Measurements from ENCODE around the gene BACE1-AS.

The BACE1-AS gene

DNA sequence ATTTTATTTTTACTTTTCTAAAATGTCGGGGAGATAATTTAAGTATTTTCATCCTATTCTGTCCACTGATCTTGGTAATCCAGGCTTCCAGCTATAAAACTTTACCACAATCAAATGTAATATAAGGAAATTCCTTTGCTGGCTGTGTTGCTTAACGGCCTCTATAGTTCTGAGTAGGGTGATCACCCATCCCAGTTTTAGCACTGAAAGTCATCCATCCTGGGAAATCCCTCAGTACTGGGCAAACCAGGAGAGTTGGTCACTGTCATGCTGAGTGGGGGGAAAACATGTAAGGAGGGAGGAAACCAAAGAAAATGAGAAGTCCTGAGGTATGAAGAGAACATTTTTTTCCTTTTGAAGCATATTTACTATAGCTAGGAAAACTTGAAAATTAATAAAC, 12.8 kb upstream of the BACE1-AS start:
- H3K4me2 ChIP-seq (ENCODE audit: low read depth, low read length, poor library complexity, severe bottlenecking) = no peak overlapping the region
- H3K9me2 ChIP-seq (replicated peaks; ENCODE audit: low read depth, low read length) = no peaks in the 10 kb centered on the region
- H3K9me3 ChIP-seq (ENCODE audit: insufficient read depth, low read depth, low read length) = no peaks in the 10 kb centered on the region
- peaks cover 11% of the 10 kb centered on the region; the same call in 1 of the 2 replicates for H3K36me3 ChIP-seq (ENCODE audit: insufficient read depth, low read length)
- TF ChIP-seq, protein P1, sequence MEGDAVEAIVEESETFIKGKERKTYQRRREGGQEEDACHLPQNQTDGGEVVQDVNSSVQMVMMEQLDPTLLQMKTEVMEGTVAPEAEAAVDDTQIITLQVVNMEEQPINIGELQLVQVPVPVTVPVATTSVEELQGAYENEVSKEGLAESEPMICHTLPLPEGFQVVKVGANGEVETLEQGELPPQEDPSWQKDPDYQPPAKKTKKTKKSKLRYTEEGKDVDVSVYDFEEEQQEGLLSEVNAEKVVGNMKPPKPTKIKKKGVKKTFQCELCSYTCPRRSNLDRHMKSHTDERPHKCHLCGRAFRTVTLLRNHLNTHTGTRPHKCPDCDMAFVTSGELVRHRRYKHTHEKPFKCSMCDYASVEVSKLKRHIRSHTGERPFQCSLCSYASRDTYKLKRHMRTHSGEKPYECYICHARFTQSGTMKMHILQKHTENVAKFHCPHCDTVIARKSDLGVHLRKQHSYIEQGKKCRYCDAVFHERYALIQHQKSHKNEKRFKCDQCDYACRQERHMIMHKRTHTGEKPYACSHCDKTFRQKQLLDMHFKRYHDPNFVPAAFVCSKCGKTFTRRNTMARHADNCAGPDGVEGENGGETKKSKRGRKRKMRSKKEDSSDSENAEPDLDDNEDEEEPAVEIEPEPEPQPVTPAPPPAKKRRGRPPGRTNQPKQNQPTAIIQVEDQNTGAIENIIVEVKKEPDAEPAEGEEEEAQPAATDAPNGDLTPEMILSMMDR (conservative IDR thresholded peaks at IDR 0.05; ENCODE audit: low read length) = no peak
- TF ChIP-seq EZH2phosphoT487 (IDR thresholded peaks at IDR 0.05; ENCODE audit: borderline replicate concordance) = no peak
- no peaks in the 10 kb centered on the region for H4K20me1 ChIP-seq (ENCODE audit: insufficient read depth, low read length, poor library complexity, severe bottlenecking)
- H3K4me3 ChIP-seq (ENCODE audit: low read length, poor library complexity, severe bottlenecking) = no peak overlapping the region
- H3K4me1 ChIP-seq (ENCODE audit: insufficient read depth, low read length, poor library complexity, severe bottlenecking) = peaks cover 18% of the 10 kb centered on the region
- H3K27me3 ChIP-seq (ENCODE audit: insufficient read depth, low read length, poor library complexity, severe bottlenecking) = no peaks in the 10 kb centered on the region
- H2AFZ ChIP-seq (ENCODE audit: low read length) = no peak overlapping the region
- no peaks in the 10 kb centered on the region for H3K79me2 ChIP-seq (ENCODE audit: insufficient read depth, low read length)
- H3F3A ChIP-seq (ENCODE audit: low read depth) = no peaks in the 10 kb centered on the region
- H3K9ac ChIP-seq (ENCODE audit: low read depth, low read length, poor library complexity, severe bottlenecking) = no peak overlapping the region

DNA sequence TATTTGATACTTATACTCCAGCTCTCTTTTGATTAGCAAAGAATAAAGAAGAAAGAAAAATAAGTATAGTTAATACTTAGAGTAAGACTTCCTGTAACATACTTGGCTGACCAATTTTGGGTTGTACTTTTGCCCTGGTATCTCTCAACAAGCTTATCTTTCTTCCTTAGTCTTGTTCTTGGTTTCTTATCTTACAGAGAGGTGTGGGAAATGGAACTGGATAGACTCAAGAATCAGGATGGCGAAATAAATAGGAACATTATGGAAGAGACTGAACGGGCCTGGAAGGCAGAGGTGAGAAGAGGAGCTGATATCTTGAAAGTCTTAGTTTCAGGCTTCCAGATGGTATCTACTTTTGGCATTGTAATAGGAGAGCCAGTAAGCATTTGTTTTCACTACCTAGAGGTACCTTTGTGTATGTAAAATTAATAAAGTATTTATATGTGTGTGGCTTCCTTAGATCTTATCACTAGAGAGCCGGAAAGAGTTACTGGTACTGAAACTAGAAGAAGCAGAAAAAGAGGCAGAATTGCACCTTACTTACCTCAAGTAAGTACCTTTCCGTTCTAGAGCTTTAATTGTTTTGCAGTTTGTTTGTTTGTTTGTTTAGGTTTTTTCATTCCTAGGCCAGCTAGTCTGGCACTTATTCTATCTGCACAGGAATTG, 11.3 kb upstream of the BACE1-AS start:
- no peaks in the 10 kb centered on the region for H3F3A ChIP-seq (ENCODE audit: low read depth)
- no peak overlapping the region for H3K9ac ChIP-seq (ENCODE audit: low read depth, low read length, poor library complexity, severe bottlenecking)
- TF ChIP-seq, protein P1 (conservative IDR thresholded peaks at IDR 0.05; ENCODE audit: low read length) = no peak
- no peak for TF ChIP-seq EZH2phosphoT487 (IDR thresholded peaks at IDR 0.05; ENCODE audit: borderline replicate concordance)
- H3K9me2 ChIP-seq (replicated peaks; ENCODE audit: low read depth, low read length) = no peaks in the 10 kb centered on the region
- H3K4me3 ChIP-seq (ENCODE audit: low read length, poor library complexity, severe bottlenecking) = peak overlapping the region; percentile 6
- no peaks in the 10 kb centered on the region for H3K9me3 ChIP-seq (ENCODE audit: insufficient read depth, low read depth, low read length)
- H3K4me1 ChIP-seq (ENCODE audit: insufficient read depth, low read length, poor library complexity, severe bottlenecking) = peaks cover 18% of the 10 kb centered on the region
- peak overlapping the region; percentile 40 for H3K4me2 ChIP-seq (ENCODE audit: low read depth, low read length, poor library complexity, severe bottlenecking)
- no peak overlapping the region for H2AFZ ChIP-seq (ENCODE audit: low read length)
- H4K20me1 ChIP-seq (ENCODE audit: insufficient read depth, low read length, poor library complexity, severe bottlenecking) = no peaks in the 10 kb centered on the region
- H3K36me3 ChIP-seq (ENCODE audit: insufficient read depth, low read length) = peaks cover 12% of the 10 kb centered on the region; the same call in 1 of the 2 replicates
- no peaks in the 10 kb centered on the region for H3K79me2 ChIP-seq (ENCODE audit: insufficient read depth, low read length)
- no peaks in the 10 kb centered on the region for H3K27me3 ChIP-seq (ENCODE audit: insufficient read depth, low read length, poor library complexity, severe bottlenecking)

DNA sequence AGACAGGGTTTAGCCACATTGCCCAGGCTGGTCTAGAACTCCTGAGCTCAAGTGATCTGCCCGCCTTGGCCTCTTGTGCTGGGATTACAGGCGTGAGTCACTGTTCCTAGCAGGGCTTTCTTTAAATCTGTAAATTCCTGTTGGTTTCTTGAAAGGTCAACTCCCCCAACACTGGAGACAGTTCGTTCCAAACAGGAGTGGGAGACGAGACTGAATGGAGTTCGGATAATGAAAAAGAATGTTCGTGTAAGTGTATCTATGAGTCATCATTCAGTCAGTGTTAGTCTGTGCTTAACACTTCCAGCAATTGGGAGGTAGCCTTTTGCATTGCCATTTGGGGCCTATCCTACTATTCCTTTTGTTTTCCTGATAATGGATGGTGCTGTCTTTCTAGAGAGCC, 10.0 kb upstream of the BACE1-AS start:
- no peaks in the 10 kb centered on the region for H3K9me3 ChIP-seq (ENCODE audit: insufficient read depth, low read depth, low read length)
- no peak overlapping the region for H2AFZ ChIP-seq (ENCODE audit: low read length)
- no peak overlapping the region for H3K9ac ChIP-seq (ENCODE audit: low read depth, low read length, poor library complexity, severe bottlenecking)
- peaks cover 18% of the 10 kb centered on the region for H3K4me1 ChIP-seq (ENCODE audit: insufficient read depth, low read length, poor library complexity, severe bottlenecking)
- H3K9me2 ChIP-seq (replicated peaks; ENCODE audit: low read depth, low read length) = no peaks in the 10 kb centered on the region
- H3K27me3 ChIP-seq (ENCODE audit: insufficient read depth, low read length, poor library complexity, severe bottlenecking) = no peaks in the 10 kb centered on the region
- peaks cover 18% of the 10 kb centered on the region; the same call in 1 of the 2 replicates for H3K36me3 ChIP-seq (ENCODE audit: insufficient read depth, low read length)
- H4K20me1 ChIP-seq (ENCODE audit: insufficient read depth, low read length, poor library complexity, severe bottlenecking) = no peaks in the 10 kb centered on the region
- H3K79me2 ChIP-seq (ENCODE audit: insufficient read depth, low read length) = no peaks in the 10 kb centered on the region
- H3K4me3 ChIP-seq (ENCODE audit: low read length, poor library complexity, severe bottlenecking) = no peak overlapping the region
- H3F3A ChIP-seq (ENCODE audit: low read depth) = no peaks in the 10 kb centered on the region
- H3K4me2 ChIP-seq (ENCODE audit: low read depth, low read length, poor library complexity, severe bottlenecking) = no peak overlapping the region
- TF ChIP-seq EZH2phosphoT487 (IDR thresholded peaks at IDR 0.05; ENCODE audit: borderline replicate concordance) = no peak
- TF ChIP-seq, protein P1 (conservative IDR thresholded peaks at IDR 0.05; ENCODE audit: low read length) = no peak
